CD4-positive, alpha-beta T cell treated with Interleukin-2 at 100 ng/mL for 4 hours (primary cell): ENCODE measurements around the gene STAT5A.
"Not testable (repeated sequence)": the region's sequence is repeated elsewhere in the genome, so short reads cannot be mapped to it uniquely, and the experiment has no call there.

Experiments used
- DNase-seq: peaks from one replicate; pipeline ENCODE4 v3.0.0-alpha.2; 2020; ENCODE audit warnings: low spot score

STAT5A gene

GRCh38 chr17:42285346-42286050, 2.8 kb upstream of the STAT5A start:
- no peak for DNase-seq

GRCh38 chr17:42286411-42287221, 1.7 kb upstream of the STAT5A start:
- no peak for DNase-seq

GRCh38 chr17:42287305-42287976, 857 bp upstream of the STAT5A start:
- peak; percentile 50 for DNase-seq

GRCh38 chr17:42288803-42289610, 709 bp downstream of the STAT5A start:
- DNase-seq, result peak; percentile 49

- no peak for DNase-seq
Observed at GRCh38 chr17:42289611-42290181, 1.4 kb downstream of the STAT5A start.

- DNase-seq, result no peak
Observed at GRCh38 chr17:42290577-42290976, 2.3 kb downstream of the STAT5A start.

- DNase-seq, result no peak
Observed at GRCh38 chr17:42291129-42291528, 2.8 kb downstream of the STAT5A start.

GRCh38 chr17:42294469-42295398, 6.4 kb downstream of the STAT5A start:
- DNase-seq, result no peak

- no peak for DNase-seq
Observed at GRCh38 chr17:42296012-42296411, 7.7 kb downstream of the STAT5A start.

GRCh38 chr17:42297775-42298174, 9.5 kb downstream of the STAT5A start:
- DNase-seq, result not testable (repeated sequence)

GRCh38 chr17:42299361-42299760, 11.1 kb downstream of the STAT5A start:
- not testable (repeated sequence) for DNase-seq

- not testable (repeated sequence) for DNase-seq
Observed at GRCh38 chr17:42299913-42300312, 11.6 kb downstream of the STAT5A start.

GRCh38 chr17:42301022-42301421, 12.7 kb downstream of the STAT5A start:
- DNase-seq, result no peak

- no peak for DNase-seq
Observed at GRCh38 chr17:42303694-42304093, 15.4 kb downstream of the STAT5A start.

GRCh38 chr17:42304187-42305030, 16.1 kb downstream of the STAT5A start:
- DNase-seq, result no peak

GRCh38 chr17:42305031-42305330, 16.7 kb downstream of the STAT5A start:
- not testable (repeated sequence) for DNase-seq

- no peak for DNase-seq
Observed at GRCh38 chr17:42305543-42306384, 17.5 kb downstream of the STAT5A start.

- no peak for DNase-seq
Observed at GRCh38 chr17:42306385-42306667, 18.0 kb downstream of the STAT5A start.

- no peak for DNase-seq
Observed at GRCh38 chr17:42307362-42307927, 19.1 kb downstream of the STAT5A start.
